ENCODE measurements around the gene A4GNT.

Gene A4GNT

DNA sequence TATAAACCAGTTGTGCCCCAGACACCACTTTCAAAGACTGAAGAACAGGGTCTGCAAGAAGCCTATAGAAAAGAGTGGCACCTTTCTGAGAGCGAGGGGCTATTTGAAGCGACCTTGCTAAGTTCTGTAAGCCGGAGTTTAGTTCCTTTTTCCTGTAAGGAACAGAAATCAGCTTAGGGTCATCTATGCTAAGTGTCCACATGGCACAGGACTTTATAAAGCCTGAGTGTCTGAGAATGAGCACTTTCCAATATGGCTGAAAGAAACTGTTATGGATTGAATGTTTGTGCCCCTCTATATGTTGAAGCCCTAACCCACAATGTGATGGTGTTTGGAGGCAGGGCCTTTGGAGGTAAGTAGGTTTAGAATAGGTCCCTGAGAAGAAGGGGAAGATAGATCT, 4.0 kb upstream of the A4GNT start:
- no peak for DNase-seq
- POLR2A ChIA-PET = no interaction called here
- Histone ChIP-seq H3K27ac (ENCODE audit: insufficient read depth in 1 of 2, low read depth in 1 of 2, low read length in 2 of 2, poor library complexity in 1 of 2, severe bottlenecking in 2 of 2) (no peak overlapping the region), H3K4me1 (ENCODE audit: control extremely low read depth in 1 of 4, control insufficient read depth in 4 of 4, insufficient read depth in 4 of 4, low read length in 3 of 4) (peaks cover 16 to 44% (median 30%) of the 10 kb centered on the region in 4 experiments), H3K9me3 (ENCODE audit: control extremely low read depth in 1 of 5, control insufficient read depth in 4 of 5, insufficient read depth in 2 of 5, low read depth in 1 of 5, low read length in 4 of 5) (no peaks in the 10 kb centered on the region), H3K27me3 (replicated peaks in 2 of 5; ENCODE audit: control insufficient read depth in 4 of 5, insufficient read depth in 5 of 5, low read length in 4 of 5) (no peaks in the 10 kb centered on the region), H3K36me3 (ENCODE audit: control insufficient read depth in 4 of 4, insufficient read depth in 4 of 4, low read length in 3 of 4) (no peaks in the 10 kb centered on the region), H3K4me3 (ENCODE audit: control insufficient read depth in 1 of 7, extremely low read depth in 1 of 7, insufficient read depth in 4 of 7, low read depth in 2 of 7, low read length in 6 of 7) (no peak overlapping the region)
- CTCF ChIA-PET = interaction anchor here (2.4 kb wide), 1 partner anchor 21 kb away, joined by 5 read pairs; the partner anchor contains the start of gene DZIP1L
- WGBS (ENCODE audit: insufficient coverage) = 94% methylated on average over 3 of the region's 3 CpGs

DNA sequence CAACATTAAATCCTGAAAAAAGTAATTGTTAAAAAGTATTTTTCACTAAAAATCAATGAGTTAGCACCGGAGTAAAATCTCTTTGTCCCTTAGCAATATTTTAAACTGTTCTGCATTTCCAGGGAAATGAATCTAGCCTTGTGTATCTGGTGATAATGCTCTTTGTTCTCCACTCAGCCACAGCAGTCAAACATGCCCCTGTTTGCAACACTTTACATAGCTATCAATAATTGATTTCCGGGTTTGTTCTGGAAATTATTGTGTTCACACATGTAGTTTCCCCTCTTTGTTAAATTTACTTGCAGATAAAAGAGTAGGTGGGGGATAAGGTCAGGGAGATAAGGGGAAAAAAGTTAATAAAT, 3.6 kb upstream of the A4GNT start:
- ChIA-PET POLR2A (no interaction called here), CTCF (interaction anchor here (2.4 kb wide), 1 partner anchor 20 kb away, joined by 5 read pairs; the partner anchor contains the start of gene DZIP1L)
- H3K36me3 ChIP-seq (ENCODE audit: control insufficient read depth in 4 of 4, insufficient read depth in 4 of 4, low read length in 3 of 4) = no peaks in the 10 kb centered on the region
- H3K9me3 ChIP-seq (ENCODE audit: control extremely low read depth in 1 of 5, control insufficient read depth in 4 of 5, insufficient read depth in 2 of 5, low read depth in 1 of 5, low read length in 4 of 5) = no peaks in the 10 kb centered on the region
- H3K4me1 ChIP-seq (ENCODE audit: control extremely low read depth in 1 of 4, control insufficient read depth in 4 of 4, insufficient read depth in 4 of 4, low read length in 3 of 4) = peaks cover 16 to 44% (median 29%) of the 10 kb centered on the region in 4 experiments
- H3K4me3 ChIP-seq (ENCODE audit: control insufficient read depth in 1 of 7, extremely low read depth in 1 of 7, insufficient read depth in 4 of 7, low read depth in 2 of 7, low read length in 6 of 7) = peak overlapping the region in 1 of 7 experiments; percentile 27
- WGBS (ENCODE audit: insufficient coverage) = no CpG with 5 or more reads among the region's 2 CpGs
- DNase-seq = no peak
- H3K27me3 ChIP-seq (replicated peaks in 2 of 5; ENCODE audit: control insufficient read depth in 4 of 5, insufficient read depth in 5 of 5, low read length in 4 of 5) = no peaks in the 10 kb centered on the region
- H3K27ac ChIP-seq (ENCODE audit: insufficient read depth in 1 of 2, low read depth in 1 of 2, low read length in 2 of 2, poor library complexity in 1 of 2, severe bottlenecking in 2 of 2) = no peak overlapping the region

DNA sequence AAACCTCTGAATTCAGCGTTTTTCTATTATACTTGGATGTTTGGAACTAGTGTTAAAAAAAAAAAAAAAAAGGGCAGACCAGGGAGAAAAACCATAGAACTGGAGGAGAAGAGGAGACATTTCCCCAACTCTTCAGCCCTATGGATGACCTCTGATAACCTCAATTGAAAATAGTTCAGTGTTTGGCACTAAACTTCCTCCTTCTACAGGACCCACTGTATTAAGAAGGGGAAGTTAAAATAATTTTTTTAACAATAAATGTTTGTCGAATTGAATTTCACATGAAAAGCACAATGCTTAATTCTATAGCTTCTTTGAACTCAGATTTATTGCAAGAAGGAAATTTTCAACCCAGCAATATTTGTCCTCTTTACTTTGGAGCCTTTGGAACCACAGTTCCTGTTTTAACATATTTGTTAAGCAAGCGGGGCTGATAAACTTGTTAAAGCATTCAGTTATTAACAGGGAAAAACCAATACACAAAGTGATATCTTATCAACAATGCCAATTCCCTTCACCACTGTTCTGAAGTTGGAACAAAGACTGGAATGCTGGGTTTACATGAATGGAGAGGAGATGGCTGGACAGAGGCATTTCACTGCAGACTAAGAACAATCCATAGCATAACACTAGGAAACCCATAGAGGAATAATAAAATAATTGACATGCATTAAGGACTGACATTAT, 3.1 kb upstream of the A4GNT start:
- no peak overlapping the region for H3K27ac ChIP-seq (ENCODE audit: insufficient read depth in 1 of 2, low read depth in 1 of 2, low read length in 2 of 2, poor library complexity in 1 of 2, severe bottlenecking in 2 of 2)
- H3K27me3 ChIP-seq (replicated peaks in 2 of 5; ENCODE audit: control insufficient read depth in 4 of 5, insufficient read depth in 5 of 5, low read length in 4 of 5) = no peaks in the 10 kb centered on the region
- H3K9me3 ChIP-seq (ENCODE audit: control extremely low read depth in 1 of 5, control insufficient read depth in 4 of 5, insufficient read depth in 2 of 5, low read depth in 1 of 5, low read length in 4 of 5) = no peaks in the 10 kb centered on the region
- peak in 2 of 3 donors; percentile 46 to 63 for DNase-seq
- H3K4me3 ChIP-seq (ENCODE audit: control insufficient read depth in 1 of 7, extremely low read depth in 1 of 7, insufficient read depth in 4 of 7, low read depth in 2 of 7, low read length in 6 of 7) = peak overlapping the region in 1 of 7 experiments; percentile 6
- CTCF ChIA-PET = interaction anchor here (2.4 kb wide), 1 partner anchor 20 kb away, joined by 5 read pairs; the partner anchor contains the start of gene DZIP1L
- H3K36me3 ChIP-seq (ENCODE audit: control insufficient read depth in 4 of 4, insufficient read depth in 4 of 4, low read length in 3 of 4) = no peaks in the 10 kb centered on the region
- POLR2A ChIA-PET = interaction anchor here (0.8 kb wide), 1 partner anchor 23 kb away, joined by 3 read pairs; no protein-coding TSS in a partner anchor
- WGBS (ENCODE audit: insufficient coverage) = no CpG with 5 or more reads among the region's 3 CpGs
- H3K4me1 ChIP-seq (ENCODE audit: control extremely low read depth in 1 of 4, control insufficient read depth in 4 of 4, insufficient read depth in 4 of 4, low read length in 3 of 4) = peaks cover 16 to 44% (median 28%) of the 10 kb centered on the region in 4 experiments

DNA sequence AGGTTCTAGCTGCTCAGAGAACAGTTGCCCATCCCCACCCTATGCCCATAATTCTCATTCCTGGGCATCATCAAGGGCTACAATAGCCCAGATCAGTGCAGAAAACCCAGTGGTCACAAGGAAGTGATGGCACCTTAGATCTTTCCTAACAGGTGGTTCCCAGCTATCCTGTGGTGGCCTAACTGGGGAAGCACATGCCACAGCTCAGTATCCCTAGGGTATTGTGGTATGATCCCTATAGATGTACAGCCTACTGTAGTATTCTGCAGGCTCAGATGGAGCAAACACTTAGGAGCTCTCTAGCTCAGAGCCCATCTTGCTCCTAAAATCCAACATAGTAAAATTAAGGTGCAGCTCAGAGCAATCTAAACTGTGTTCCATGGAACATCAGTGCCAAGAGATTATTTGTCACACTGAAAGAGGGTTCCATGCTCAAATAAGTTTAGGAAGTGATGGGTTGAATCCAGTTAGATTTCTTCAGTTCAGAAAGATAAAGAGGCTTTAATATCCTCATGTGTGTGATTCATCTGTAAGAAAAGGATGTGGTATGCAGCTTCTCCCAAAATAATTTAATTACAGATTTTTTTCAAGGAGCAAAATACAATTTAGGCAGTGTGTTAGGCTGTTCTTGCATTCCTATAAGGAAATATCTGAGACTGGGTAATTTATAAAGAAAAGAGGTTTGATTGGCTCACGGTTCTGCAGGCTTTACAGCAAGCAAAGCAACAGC, 4.4 kb downstream of the A4GNT start:
- no peak overlapping the region for H3K27ac ChIP-seq (ENCODE audit: insufficient read depth in 1 of 2, low read depth in 1 of 2, low read length in 2 of 2, poor library complexity in 1 of 2, severe bottlenecking in 2 of 2)
- CTCF ChIA-PET = interaction anchor here (1.1 to 1.9 kb wide), 3 partner anchors 9 to 172 kb away, joined by 3 to 6 read pairs (median 5); partner anchors contain the start of gene DZIP1L
- no peak overlapping the region for H3K4me3 ChIP-seq (ENCODE audit: control insufficient read depth in 1 of 7, extremely low read depth in 1 of 7, insufficient read depth in 4 of 7, low read depth in 2 of 7, low read length in 6 of 7)
- WGBS (ENCODE audit: insufficient coverage) = 100% methylated on average over 1 of the region's 1 CpG
- no peaks in the 10 kb centered on the region for H3K27me3 ChIP-seq (replicated peaks in 2 of 5; ENCODE audit: control insufficient read depth in 4 of 5, insufficient read depth in 5 of 5, low read length in 4 of 5)
- no peaks in the 10 kb centered on the region for H3K36me3 ChIP-seq (ENCODE audit: control insufficient read depth in 4 of 4, insufficient read depth in 4 of 4, low read length in 3 of 4)
- H3K4me1 ChIP-seq (ENCODE audit: control extremely low read depth in 1 of 4, control insufficient read depth in 4 of 4, insufficient read depth in 4 of 4, low read length in 3 of 4) = peaks cover 0 to 15% (median 4%) of the 10 kb centered on the region in 4 experiments
- POLR2A ChIA-PET = no interaction called here
- no peak for DNase-seq
- H3K9me3 ChIP-seq (ENCODE audit: control extremely low read depth in 1 of 5, control insufficient read depth in 4 of 5, insufficient read depth in 2 of 5, low read depth in 1 of 5, low read length in 4 of 5) = peaks cover 0 to 7% (median 0%) of the 10 kb centered on the region in 5 experiments

DNA sequence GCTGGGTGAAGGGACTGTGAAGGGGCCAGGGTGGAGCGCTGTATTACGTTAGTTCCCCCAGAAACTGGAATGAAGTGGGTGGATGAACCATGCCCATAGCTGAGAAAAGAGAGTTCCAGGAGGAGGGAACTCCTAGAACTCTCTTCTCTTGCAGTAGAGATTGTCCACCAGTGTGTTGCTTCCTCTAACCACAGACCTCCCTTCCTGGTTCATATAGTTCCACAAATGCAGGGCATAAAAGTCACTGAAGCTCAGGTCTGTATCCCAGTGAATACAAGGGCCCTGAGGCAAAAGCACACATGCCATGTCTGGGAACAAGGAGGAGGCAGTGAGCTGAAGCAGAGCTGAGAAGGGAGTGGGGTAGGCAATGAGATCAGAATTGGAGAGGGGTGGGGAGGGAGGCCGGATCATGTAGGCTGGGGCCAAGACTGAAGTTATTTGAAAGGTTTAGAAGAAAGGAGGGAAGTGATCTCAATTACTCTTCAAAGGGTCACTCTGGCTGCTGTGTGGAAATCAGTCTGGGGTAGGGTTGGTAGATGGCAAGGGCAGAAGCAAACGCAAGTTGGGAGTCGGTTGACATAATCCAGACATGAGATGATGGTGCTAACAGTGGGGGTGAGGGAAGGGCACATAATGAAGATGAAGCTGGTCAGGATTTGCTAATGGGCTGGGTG, 6.5 kb downstream of the A4GNT start:
- ChIA-PET POLR2A (no interaction called here), CTCF (interaction anchor here (1.7 to 1.9 kb wide), 2 partner anchors 8 to 10 kb away, joined by 5 to 6 read pairs; partner anchors contain the start of gene DZIP1L)
- peak in 1 of 3 donors; percentile 36 for DNase-seq
- H3K9me3 ChIP-seq (ENCODE audit: control extremely low read depth in 1 of 5, control insufficient read depth in 4 of 5, insufficient read depth in 2 of 5, low read depth in 1 of 5, low read length in 4 of 5) = peaks cover 0 to 7% (median 0%) of the 10 kb centered on the region in 5 experiments
- 78% methylated on average over 5 of the region's 5 CpGs for WGBS (ENCODE audit: insufficient coverage)
- no peaks in the 10 kb centered on the region for H3K36me3 ChIP-seq (ENCODE audit: control insufficient read depth in 4 of 4, insufficient read depth in 4 of 4, low read length in 3 of 4)
- no peak overlapping the region for H3K4me3 ChIP-seq (ENCODE audit: control insufficient read depth in 1 of 7, extremely low read depth in 1 of 7, insufficient read depth in 4 of 7, low read depth in 2 of 7, low read length in 6 of 7)
- H3K4me1 ChIP-seq (ENCODE audit: control extremely low read depth in 1 of 4, control insufficient read depth in 4 of 4, insufficient read depth in 4 of 4, low read length in 3 of 4) = peaks cover 0 to 15% (median 4%) of the 10 kb centered on the region in 4 experiments
- no peak overlapping the region for H3K27ac ChIP-seq (ENCODE audit: insufficient read depth in 1 of 2, low read depth in 1 of 2, low read length in 2 of 2, poor library complexity in 1 of 2, severe bottlenecking in 2 of 2)
- H3K27me3 ChIP-seq (replicated peaks in 2 of 5; ENCODE audit: control insufficient read depth in 4 of 5, insufficient read depth in 5 of 5, low read length in 4 of 5) = no peaks in the 10 kb centered on the region

DNA sequence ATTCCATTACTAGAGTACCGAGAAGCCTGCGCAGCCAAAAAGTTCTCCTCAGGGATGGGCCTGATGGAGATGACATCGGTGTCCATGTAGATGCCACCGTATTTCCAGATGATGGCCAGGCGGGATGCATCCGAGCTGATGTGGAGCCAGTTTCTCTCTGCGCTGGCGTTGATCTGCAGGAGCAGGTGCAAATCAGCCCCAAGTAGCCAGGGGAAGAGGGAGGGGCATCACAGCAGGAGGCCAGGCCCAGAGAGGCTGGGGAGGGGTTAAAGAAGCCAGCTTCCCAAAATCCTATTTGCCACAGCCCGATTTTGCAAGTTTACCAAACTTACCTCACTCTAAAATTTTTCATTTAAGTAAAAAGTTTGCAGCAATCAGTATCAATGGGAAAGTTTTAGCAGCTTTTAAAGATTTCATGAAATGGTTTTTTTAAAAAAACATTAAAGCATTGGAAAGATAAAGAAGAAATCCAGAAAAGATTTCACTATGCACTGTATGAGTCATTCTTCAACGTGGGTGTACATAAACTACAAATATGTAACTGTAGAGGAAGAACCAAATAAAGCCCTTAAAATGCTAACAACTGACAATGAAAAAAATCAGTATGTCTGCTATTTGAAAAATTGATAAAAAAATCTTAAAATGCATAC, 7.4 kb downstream of the A4GNT start:
- ChIA-PET POLR2A (no interaction called here), CTCF (no interaction called here)
- Histone ChIP-seq H3K27me3 (replicated peaks in 2 of 5; ENCODE audit: control insufficient read depth in 4 of 5, insufficient read depth in 5 of 5, low read length in 4 of 5) (no peaks in the 10 kb centered on the region), H3K27ac (ENCODE audit: insufficient read depth in 1 of 2, low read depth in 1 of 2, low read length in 2 of 2, poor library complexity in 1 of 2, severe bottlenecking in 2 of 2) (no peak overlapping the region), H3K4me3 (ENCODE audit: control insufficient read depth in 1 of 7, extremely low read depth in 1 of 7, insufficient read depth in 4 of 7, low read depth in 2 of 7, low read length in 6 of 7) (no peak overlapping the region), H3K4me1 (ENCODE audit: control extremely low read depth in 1 of 4, control insufficient read depth in 4 of 4, insufficient read depth in 4 of 4, low read length in 3 of 4) (peaks cover 0 to 15% (median 4%) of the 10 kb centered on the region in 4 experiments), H3K36me3 (ENCODE audit: control insufficient read depth in 4 of 4, insufficient read depth in 4 of 4, low read length in 3 of 4) (no peaks in the 10 kb centered on the region), H3K9me3 (ENCODE audit: control extremely low read depth in 1 of 5, control insufficient read depth in 4 of 5, insufficient read depth in 2 of 5, low read depth in 1 of 5, low read length in 4 of 5) (peaks cover 0 to 7% (median 0%) of the 10 kb centered on the region in 5 experiments)
- WGBS (ENCODE audit: insufficient coverage) = 97% methylated on average over 8 of the region's 10 CpGs
- peak in 1 of 3 donors; percentile 20 for DNase-seq
